Measurements from ENCODE around the gene SLC25A21. TPM values are rescaled to one million over a fixed set of nuclear protein-coding genes. Genes with fewer than 3 reads are reported as not detected.
"Not testable (repeated sequence)": the region's sequence is repeated elsewhere in the genome, so short reads cannot be mapped to it uniquely, and the experiment has no call there.

The SLC25A21 gene
- polyA plus RNA-seq, 1 experiment: 1.5 TPM

DNA sequence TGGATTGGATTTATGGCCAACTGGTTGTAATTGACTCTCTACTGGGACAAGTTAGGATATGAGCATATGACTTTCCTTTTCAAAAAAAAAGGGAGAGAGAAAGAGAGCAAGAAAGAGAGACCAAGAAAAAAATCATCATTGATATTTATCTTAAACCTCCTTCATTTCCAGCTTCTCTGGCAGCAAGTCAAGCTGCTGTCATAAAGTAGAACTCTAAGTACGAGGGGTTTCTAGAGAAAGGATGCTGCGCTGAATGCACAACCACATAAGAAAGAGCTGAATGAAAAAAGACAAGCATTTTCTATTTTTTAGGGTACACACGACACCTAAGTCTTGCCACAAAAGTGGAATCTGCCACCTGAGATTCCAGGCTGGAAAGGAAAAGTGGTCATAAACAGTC, 182.6 kb downstream of the SLC25A21 start:
- H3K27ac ChIP-seq (ENCODE audit: low read depth, low read length): no peak overlapping the region
- TF ChIP-seq, protein P1, sequence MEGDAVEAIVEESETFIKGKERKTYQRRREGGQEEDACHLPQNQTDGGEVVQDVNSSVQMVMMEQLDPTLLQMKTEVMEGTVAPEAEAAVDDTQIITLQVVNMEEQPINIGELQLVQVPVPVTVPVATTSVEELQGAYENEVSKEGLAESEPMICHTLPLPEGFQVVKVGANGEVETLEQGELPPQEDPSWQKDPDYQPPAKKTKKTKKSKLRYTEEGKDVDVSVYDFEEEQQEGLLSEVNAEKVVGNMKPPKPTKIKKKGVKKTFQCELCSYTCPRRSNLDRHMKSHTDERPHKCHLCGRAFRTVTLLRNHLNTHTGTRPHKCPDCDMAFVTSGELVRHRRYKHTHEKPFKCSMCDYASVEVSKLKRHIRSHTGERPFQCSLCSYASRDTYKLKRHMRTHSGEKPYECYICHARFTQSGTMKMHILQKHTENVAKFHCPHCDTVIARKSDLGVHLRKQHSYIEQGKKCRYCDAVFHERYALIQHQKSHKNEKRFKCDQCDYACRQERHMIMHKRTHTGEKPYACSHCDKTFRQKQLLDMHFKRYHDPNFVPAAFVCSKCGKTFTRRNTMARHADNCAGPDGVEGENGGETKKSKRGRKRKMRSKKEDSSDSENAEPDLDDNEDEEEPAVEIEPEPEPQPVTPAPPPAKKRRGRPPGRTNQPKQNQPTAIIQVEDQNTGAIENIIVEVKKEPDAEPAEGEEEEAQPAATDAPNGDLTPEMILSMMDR (IDR thresholded peaks at IDR 0.05; ENCODE audit: low read depth, low read length): no peak
- DNase-seq (ENCODE audit: low read depth, low spot score): no peak
- H3K27me3 ChIP-seq (ENCODE audit: control insufficient read depth, insufficient read depth, low read length): no peaks in the 10 kb centered on the region
- no peak overlapping the region for H3K4me3 ChIP-seq (ENCODE audit: low read depth, low read length)
- CTCF ChIA-PET: interaction anchor here (1.1 kb wide), 1 partner anchor 160 kb away, joined by 4 read pairs; no protein-coding TSS in a partner anchor
- H3K9me3 ChIP-seq (ENCODE audit: control insufficient read depth, insufficient read depth, low read length): no peaks in the 10 kb centered on the region
- POLR2A ChIA-PET: no interaction called here

DNA sequence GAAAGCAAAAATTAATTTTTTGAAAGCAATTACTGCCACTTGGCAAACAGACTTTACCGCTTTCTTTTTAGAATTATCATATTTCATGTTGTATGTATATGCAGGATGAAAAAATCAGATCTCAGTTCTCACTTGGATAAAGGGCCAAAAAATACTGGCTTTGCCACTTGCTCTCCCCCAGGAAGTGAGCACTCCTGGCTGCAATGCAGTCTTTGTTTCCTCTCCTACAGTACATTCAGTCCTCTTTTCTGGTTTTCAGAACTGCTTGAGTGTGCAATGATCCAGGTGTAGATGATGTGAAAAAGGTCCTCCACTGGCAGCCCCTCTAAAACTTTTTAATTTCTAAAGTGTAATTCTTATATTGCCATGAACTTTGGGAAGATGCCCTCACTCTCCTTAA, 183.4 kb downstream of the SLC25A21 start:
- ChIA-PET POLR2A (no interaction called here), CTCF (interaction anchor here (1.0 kb wide), 1 partner anchor 129 kb away, joined by 4 read pairs; no protein-coding TSS in a partner anchor)
- DNase-seq (ENCODE audit: low read depth, low spot score): no peak

DNA sequence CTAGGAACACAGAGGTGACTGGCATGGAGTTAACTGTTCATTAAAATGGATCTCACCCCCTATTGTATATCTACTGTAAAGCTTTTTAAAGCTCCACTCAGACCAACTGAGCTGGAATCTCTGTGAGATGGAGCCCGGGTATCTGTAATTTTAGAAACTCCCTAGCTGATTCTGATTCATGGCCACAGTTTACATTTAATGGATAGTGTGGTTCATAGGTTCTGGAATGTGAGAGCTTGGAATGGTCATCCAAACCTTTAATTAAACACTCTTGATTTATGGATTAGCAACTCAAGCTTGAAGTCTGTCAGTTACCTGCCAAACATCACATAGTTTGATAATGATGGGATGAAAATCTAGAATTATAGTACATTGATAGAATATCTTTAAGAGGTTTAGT, 183.8 kb downstream of the SLC25A21 start:
- ChIA-PET CTCF (interaction anchor here (0.9 to 1.0 kb wide), 2 partner anchors 130 to 242 kb away, joined by 4 read pairs; no protein-coding TSS in a partner anchor), POLR2A (no interaction called here)
- Histone ChIP-seq H3K27me3 (ENCODE audit: control insufficient read depth, insufficient read depth, low read length) (no peaks in the 10 kb centered on the region), H3K27ac (ENCODE audit: low read depth, low read length) (no peak overlapping the region), H3K4me3 (ENCODE audit: low read depth, low read length) (no peak overlapping the region), H3K9me3 (ENCODE audit: control insufficient read depth, insufficient read depth, low read length) (no peaks in the 10 kb centered on the region)
- DNase-seq (ENCODE audit: low read depth, low spot score): no peak
- TF ChIP-seq, protein P1 (IDR thresholded peaks at IDR 0.05; ENCODE audit: low read depth, low read length): no peak

More for the DNA sequence above, 183.4 kb downstream of the SLC25A21 start:
- no peak overlapping the region for H3K4me3 ChIP-seq (ENCODE audit: low read depth, low read length)
- no peaks in the 10 kb centered on the region for H3K27me3 ChIP-seq (ENCODE audit: control insufficient read depth, insufficient read depth, low read length)
- H3K27ac ChIP-seq (ENCODE audit: low read depth, low read length): no peak overlapping the region
- TF ChIP-seq, protein P1 (IDR thresholded peaks at IDR 0.05; ENCODE audit: low read depth, low read length): no peak
- H3K9me3 ChIP-seq (ENCODE audit: control insufficient read depth, insufficient read depth, low read length): no peaks in the 10 kb centered on the region

DNA sequence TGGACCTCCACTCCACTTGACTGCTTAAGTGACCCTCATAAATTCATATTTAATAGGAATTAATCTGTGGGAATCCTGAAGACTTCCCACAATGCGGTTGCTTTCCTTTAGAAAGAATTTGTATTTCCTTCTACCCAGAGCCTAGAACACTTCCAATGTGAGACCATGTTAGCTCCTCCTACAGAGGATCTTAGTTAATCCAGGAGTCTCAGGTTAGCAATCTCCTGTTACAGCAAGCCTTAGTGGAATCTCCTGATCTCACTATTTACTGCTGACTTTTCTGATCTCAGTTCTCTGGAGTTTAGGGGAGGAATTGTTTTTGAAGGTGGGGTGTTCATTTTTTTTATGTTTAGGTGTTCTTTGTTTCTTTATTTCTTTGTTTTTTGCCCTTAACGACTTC, 186.0 kb downstream of the SLC25A21 start:
- POLR2A ChIA-PET: no interaction called here
- H3K27ac ChIP-seq (ENCODE audit: low read depth, low read length): no peak overlapping the region
- no peak for DNase-seq (ENCODE audit: low read depth, low spot score)
- no peaks in the 10 kb centered on the region for H3K9me3 ChIP-seq (ENCODE audit: control insufficient read depth, insufficient read depth, low read length)
- no peaks in the 10 kb centered on the region for H3K27me3 ChIP-seq (ENCODE audit: control insufficient read depth, insufficient read depth, low read length)
- H3K4me3 ChIP-seq (ENCODE audit: low read depth, low read length): no peak overlapping the region
- CTCF ChIA-PET: no interaction called here
- TF ChIP-seq, protein P1 (IDR thresholded peaks at IDR 0.05; ENCODE audit: low read depth, low read length): no peak

DNA sequence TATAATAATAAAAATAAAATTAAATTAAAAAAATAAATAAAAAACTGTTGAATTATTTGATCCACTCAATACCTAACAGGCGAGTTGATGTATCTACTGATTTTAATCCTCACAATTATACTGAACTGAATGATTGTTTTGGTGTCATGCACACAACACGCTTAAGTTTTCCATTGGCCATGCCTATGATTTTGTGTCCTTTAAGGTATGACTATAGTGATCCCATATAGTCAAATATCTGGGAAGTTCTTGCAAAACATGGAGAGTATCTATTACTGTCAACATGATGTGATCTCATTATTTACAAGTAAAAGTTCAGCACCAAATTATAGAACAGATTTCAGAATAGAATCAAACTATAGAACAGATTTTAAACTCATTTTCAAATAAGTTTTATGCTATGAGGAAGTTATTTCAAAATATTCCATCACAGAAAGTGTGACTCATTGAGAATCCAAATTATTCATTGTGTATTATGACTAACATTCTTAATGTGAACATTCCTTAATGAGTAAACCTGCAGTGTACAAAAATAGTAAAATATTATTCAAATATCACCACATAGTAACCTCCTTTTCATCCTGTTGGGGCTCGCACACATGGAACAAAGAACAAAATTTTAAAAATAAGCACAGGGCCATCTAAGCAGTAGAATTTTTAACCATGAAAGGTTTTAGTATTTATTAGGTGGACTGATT, 190.4 kb downstream of the SLC25A21 start:
- POLR2A ChIA-PET: no interaction called here
- H3K27me3 ChIP-seq (ENCODE audit: control insufficient read depth, insufficient read depth, low read length): no peaks in the 10 kb centered on the region
- H3K9me3 ChIP-seq (ENCODE audit: control insufficient read depth, insufficient read depth, low read length): no peaks in the 10 kb centered on the region
- H3K27ac ChIP-seq (ENCODE audit: low read depth, low read length): peak overlapping the region; percentile 41
- TF ChIP-seq, protein P1 (IDR thresholded peaks at IDR 0.05; ENCODE audit: low read depth, low read length): no peak
- H3K4me3 ChIP-seq (ENCODE audit: low read depth, low read length): no peak overlapping the region
- CTCF ChIA-PET: no interaction called here
- DNase-seq (ENCODE audit: low read depth, low spot score): no peak

DNA sequence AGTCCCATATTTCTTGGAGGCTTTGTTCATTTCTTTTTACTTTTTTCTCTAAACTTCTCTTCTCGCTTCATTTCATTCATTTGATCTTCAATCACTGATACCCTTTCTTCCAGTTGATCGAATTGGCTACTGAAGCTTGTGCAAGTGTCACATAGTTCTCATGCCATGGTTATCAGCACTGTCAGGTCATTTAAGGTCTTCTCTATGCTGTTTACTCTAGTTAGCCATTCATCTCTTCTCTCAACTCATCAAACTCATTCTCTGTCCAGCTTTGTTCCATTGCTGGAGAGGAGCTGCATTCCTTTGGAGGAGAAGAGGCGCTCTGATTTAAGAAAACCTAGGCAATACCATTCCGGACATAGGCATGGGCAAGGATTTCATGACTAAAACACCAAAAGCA, 192.0 kb downstream of the SLC25A21 start:
- H3K9me3 ChIP-seq (ENCODE audit: control insufficient read depth, insufficient read depth, low read length); DNase-seq (ENCODE audit: low read depth, low spot score); POLR2A ChIA-PET; H3K27ac ChIP-seq (ENCODE audit: low read depth, low read length); H3K27me3 ChIP-seq (ENCODE audit: control insufficient read depth, insufficient read depth, low read length); H3K4me3 ChIP-seq (ENCODE audit: low read depth, low read length): not testable (repeated sequence)
- CTCF ChIA-PET: interaction anchor here (0.6 kb wide), 1 partner anchor 329 kb away, joined by 3 read pairs; no protein-coding TSS in a partner anchor
